HFFc6 (cell line): ENCODE measurements around the gene COL5A2. TPM values are rescaled to one million over a fixed set of nuclear protein-coding genes. Genes with fewer than 3 reads are reported as not detected.
A peak's percentile ranks its signal among the peaks of the same experiment; 100 is the strongest.

ENCODE experiments used
- DNase-seq: peaks from one replicate; pipeline ENCODE4 v3.0.0-alpha.2; 2018
- H3K27ac Mint-ChIP-seq: 2 replicates; pipeline ENCODE4 v1.8.0; 2020; ENCODE audit warnings: mild to moderate bottlenecking, mixed read lengths
- H3K27me3 Mint-ChIP-seq: 2 replicates; pipeline ENCODE4 v1.8.0; 2021; ENCODE audit warnings: mild to moderate bottlenecking, moderate library complexity, mixed read lengths; ENCODE audit not compliant: insufficient read depth
- H3K36me3 Mint-ChIP-seq: 2 replicates; pipeline ENCODE4 v1.8.0; 2021; ENCODE audit warnings: low read depth, mixed read lengths
- H3K4me1 Mint-ChIP-seq: 2 replicates; pipeline ENCODE4 v1.8.0; 2020; ENCODE audit warnings: low read depth, mixed read lengths
- H3K4me3 Mint-ChIP-seq: 2 replicates; pipeline ENCODE4 v1.8.0; 2020; ENCODE audit warnings: mild to moderate bottlenecking, moderate library complexity, mixed read lengths
- H3K9me3 Mint-ChIP-seq: 2 replicates; pipeline ENCODE4 v1.8.0; 2020; ENCODE audit warnings: mild to moderate bottlenecking, mixed read lengths
- total RNA-seq, 6 experiments: library from RNA; stranded (reverse); fragmentation: NEBNext Ultra II Directional; extraction: Animal tissue kit (Norgen Biotek cat#: 25700); gene quantifications; 2 replicates in 1 of 6; 3 replicates in 5 of 6; pipeline ENCODE4 v1.2.3, GENCODE V29; 2021
- TF ChIP-seq, protein P1 (sequence below): fragments of 200-600 bp; sonication (generic); IDR thresholded peaks from 2 replicates; pipeline ENCODE4 v1.5.0; 2021; ENCODE audit warnings: antibody characterized with exemption, mild to moderate bottlenecking

The COL5A2 gene
- total RNA-seq, 6 experiments from 2014 or later, result 265 to 388 (median 303) TPM

DNA sequence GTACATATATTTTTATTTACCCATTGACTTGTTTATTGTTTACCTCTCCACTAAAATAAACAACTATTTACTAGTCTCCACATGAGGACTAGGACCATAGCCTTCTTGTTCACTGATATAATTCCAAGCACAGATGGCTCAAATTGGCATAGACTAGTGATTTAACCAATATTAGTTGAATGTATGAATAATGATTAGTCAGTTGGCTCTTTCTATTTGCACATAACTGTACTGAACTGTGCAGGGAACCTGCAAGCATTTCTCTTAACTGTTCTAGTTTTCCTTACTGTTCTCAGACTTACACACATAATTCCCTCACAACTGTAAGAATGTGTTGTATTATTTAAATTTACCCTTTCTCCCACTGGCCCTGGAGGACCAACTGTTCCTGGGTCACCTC is 113.5 kb downstream of the COL5A2 start:
- Mint-ChIP-seq H3K4me1 (peaks cover 33% of the 10 kb centered on the region), H3K36me3 (peaks cover 56% of the 10 kb centered on the region), H3K27me3 (no peaks in the 10 kb centered on the region; the same call in 1 of the 2 replicates), H3K4me3 (no peak overlapping the region), H3K27ac (peak overlapping the region; percentile 37), H3K9me3 (no peaks in the 10 kb centered on the region)
- no peak for DNase-seq
- TF ChIP-seq, protein P1, sequence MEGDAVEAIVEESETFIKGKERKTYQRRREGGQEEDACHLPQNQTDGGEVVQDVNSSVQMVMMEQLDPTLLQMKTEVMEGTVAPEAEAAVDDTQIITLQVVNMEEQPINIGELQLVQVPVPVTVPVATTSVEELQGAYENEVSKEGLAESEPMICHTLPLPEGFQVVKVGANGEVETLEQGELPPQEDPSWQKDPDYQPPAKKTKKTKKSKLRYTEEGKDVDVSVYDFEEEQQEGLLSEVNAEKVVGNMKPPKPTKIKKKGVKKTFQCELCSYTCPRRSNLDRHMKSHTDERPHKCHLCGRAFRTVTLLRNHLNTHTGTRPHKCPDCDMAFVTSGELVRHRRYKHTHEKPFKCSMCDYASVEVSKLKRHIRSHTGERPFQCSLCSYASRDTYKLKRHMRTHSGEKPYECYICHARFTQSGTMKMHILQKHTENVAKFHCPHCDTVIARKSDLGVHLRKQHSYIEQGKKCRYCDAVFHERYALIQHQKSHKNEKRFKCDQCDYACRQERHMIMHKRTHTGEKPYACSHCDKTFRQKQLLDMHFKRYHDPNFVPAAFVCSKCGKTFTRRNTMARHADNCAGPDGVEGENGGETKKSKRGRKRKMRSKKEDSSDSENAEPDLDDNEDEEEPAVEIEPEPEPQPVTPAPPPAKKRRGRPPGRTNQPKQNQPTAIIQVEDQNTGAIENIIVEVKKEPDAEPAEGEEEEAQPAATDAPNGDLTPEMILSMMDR, result no peak

DNA sequence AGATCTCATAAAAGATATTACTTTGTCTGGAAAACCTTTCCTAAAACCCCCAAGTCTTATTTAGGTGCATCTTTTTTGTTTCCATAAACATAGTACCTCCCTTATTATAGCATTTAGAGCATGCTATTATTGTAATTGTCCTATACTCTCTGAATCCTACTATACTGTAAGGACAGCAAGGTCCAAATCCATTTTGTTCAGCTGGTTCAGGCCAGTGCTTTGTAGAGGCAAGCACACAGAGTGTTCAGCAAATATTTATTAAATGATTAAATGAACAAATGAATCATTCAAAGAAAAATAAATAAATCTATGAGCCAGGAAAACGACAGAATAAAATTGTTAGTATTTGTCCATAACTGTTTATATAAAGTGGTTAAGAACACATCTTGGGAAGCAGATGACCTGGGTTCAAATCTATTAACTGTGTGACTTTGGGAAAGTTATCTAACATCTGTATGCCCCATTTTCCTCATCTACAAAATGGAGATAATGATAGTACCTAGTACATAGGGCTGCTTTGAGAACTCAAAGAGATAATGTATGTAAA is 119.4 kb downstream of the COL5A2 start:
- H3K4me1 Mint-ChIP-seq, result peaks cover 41% of the 10 kb centered on the region
- DNase-seq, result no peak
- H3K36me3 Mint-ChIP-seq, result peaks cover 45% of the 10 kb centered on the region
- TF ChIP-seq, protein P1, result no peak
- no peaks in the 10 kb centered on the region for H3K9me3 Mint-ChIP-seq
- no peaks in the 10 kb centered on the region; the same call in none of the 2 replicates for H3K27me3 Mint-ChIP-seq
- H3K27ac Mint-ChIP-seq, result peak overlapping the region; percentile 44
- H3K4me3 Mint-ChIP-seq, result no peak overlapping the region

DNA sequence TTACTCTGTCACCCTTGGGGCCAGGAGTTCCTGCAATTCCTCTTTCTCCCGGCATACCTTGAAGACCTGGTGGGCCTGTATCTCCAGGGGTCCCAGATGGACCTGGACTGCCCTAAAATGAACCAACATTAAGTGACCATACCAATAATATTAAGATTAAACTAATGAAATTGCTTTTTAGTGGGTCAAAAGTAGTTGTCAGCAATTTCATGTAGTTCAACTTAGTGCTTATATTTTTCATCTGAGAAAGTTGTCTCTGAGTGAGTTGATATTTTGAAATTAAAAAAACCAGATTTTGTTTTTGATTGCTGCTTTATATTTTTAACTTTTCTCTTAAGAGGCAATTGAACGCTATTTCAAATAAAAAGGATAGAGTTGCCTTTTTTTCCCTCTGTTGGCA is 122.2 kb downstream of the COL5A2 start:
- H3K36me3 Mint-ChIP-seq, result peaks cover 34% of the 10 kb centered on the region
- H3K27ac Mint-ChIP-seq, result peak overlapping the region; percentile 67
- no peaks in the 10 kb centered on the region for H3K9me3 Mint-ChIP-seq
- H3K4me1 Mint-ChIP-seq, result peaks cover 41% of the 10 kb centered on the region
- peaks cover 4% of the 10 kb centered on the region for H3K27me3 Mint-ChIP-seq
- TF ChIP-seq, protein P1, result no peak
- H3K4me3 Mint-ChIP-seq, result no peak overlapping the region
- DNase-seq, result no peak

DNA sequence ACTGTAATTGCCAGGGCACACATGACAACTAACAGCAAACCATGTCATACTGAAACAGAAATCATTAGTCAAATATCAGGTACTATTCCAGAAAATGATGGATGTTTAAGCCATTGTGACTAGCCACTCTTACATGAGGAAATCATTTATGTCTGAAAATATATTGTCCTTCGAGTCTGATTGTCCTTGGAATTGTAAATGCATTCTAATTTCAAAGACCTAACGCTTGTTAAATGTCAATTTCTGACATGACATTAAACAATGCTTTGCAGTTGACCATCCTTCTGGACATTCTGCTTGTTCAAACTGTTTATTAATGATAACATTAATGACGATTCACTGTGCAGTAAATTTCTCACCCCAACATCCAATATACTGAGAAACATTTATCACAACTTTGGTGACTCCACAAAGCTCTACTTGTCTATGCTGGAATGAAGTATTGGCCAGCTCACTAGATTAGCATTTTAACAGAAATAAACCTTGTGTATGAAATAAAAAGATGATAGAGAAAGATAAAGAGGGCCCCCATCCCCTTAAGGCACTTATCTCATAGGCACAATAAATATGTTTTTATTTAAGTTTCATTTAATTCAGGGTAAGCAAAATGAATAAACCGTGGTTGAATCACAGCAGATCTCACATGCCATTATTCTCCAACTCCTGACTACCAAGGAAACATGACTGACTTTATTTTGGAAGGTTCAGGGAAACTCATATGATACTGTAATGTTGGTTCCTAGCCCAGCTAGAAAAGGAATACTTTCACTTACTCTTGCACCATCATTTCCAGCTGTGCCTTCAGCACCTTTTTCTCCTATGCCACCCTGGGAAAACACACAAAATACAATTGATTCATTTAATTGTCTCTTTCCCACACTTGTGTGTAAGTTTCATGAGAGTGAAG is 123.1 kb downstream of the COL5A2 start:
- H3K9me3 Mint-ChIP-seq, result no peaks in the 10 kb centered on the region
- no peak for DNase-seq
- peaks cover 39% of the 10 kb centered on the region for H3K4me1 Mint-ChIP-seq
- peak overlapping the region; percentile 67 for H3K27ac Mint-ChIP-seq
- H3K27me3 Mint-ChIP-seq, result peaks cover 4% of the 10 kb centered on the region
- H3K4me3 Mint-ChIP-seq, result no peak overlapping the region; the same call in 1 of the 2 replicates
- peaks cover 39% of the 10 kb centered on the region for H3K36me3 Mint-ChIP-seq
- TF ChIP-seq, protein P1, result no peak

DNA sequence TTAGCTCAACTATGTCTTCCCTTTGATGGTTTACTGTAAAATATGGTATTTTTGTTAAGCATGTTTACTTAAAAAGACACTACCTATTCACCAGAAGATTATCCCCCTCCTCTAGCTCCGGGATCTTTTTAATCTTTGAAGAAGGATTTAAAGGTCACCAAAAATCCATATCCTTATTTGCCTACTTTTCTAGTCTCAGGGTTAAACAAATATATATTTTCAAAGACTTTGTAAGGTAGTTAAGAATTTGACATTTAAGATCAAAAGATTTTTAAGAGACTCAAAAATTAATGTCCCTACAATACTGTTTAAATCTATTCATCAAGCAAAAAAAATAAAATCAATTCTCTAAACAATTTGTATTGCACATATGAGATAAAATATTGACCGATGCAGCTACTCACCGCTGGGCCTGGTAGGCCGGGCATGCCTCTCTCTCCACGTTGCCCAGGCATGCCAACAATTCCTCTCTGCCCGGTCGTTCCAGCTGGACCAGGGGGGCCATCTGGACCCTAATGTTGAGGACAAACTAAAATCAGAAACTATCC is 129.3 kb downstream of the COL5A2 start:
- Mint-ChIP-seq H3K4me3 (peak overlapping the region; percentile 8; the same call in 1 of the 2 replicates), H3K4me1 (peaks cover 20% of the 10 kb centered on the region), H3K27me3 (peaks cover 9% of the 10 kb centered on the region), H3K9me3 (no peaks in the 10 kb centered on the region), H3K27ac (peak overlapping the region; percentile 69), H3K36me3 (peaks cover 56% of the 10 kb centered on the region)
- DNase-seq, result no peak
- TF ChIP-seq, protein P1, result no peak
